Mesenchymal stem cell (in vitro differentiated cells and primary cell): ENCODE results near the gene ZRANB1.

Experiments used
- DNase-seq: peaks from one replicate; pipeline ENCODE4 v3.0.0-alpha.2; 2013
- H2AFZ ChIP-seq: one replicate; pipeline ENCODE4 v1.6.1; 2013; ENCODE audit warnings: low read depth, mild to moderate bottlenecking, control low read depth, inconsistent platforms, low read length, moderate library complexity
- H2AK5ac ChIP-seq: 2 replicates; pipeline ENCODE4 v1.6.1; 2013; ENCODE audit warnings: low read length, moderate library complexity, mild to moderate bottlenecking, inconsistent platforms; ENCODE audit not compliant: severe bottlenecking
- H2BK120ac ChIP-seq: one replicate; pipeline ENCODE4 v1.6.1; 2013; ENCODE audit warnings: low read depth, mild to moderate bottlenecking, inconsistent platforms, low read length, moderate library complexity
- H2BK12ac ChIP-seq, 2 experiments: one replicate each; pipeline ENCODE4 v1.6.1; 2013; ENCODE audit warnings: inconsistent platforms in 2 of 2, low read length in 2 of 2, mild to moderate bottlenecking in 2 of 2, moderate library complexity in 2 of 2, control low read depth in 1 of 2
- H2BK15ac ChIP-seq: one replicate; pipeline ENCODE4 v1.6.1; 2013; ENCODE audit warnings: mild to moderate bottlenecking, low read depth, inconsistent platforms; ENCODE audit not compliant: poor library complexity, severe bottlenecking
- H2BK5ac ChIP-seq: 2 replicates; pipeline ENCODE4 v1.6.1; 2013; ENCODE audit warnings: low read depth, mild to moderate bottlenecking, low read length, control low read depth, inconsistent platforms; ENCODE audit not compliant: poor library complexity, severe bottlenecking
- H3K14ac ChIP-seq, 2 experiments: one replicate each; pipeline ENCODE4 v1.6.1; 2013; ENCODE audit warnings: inconsistent platforms in 2 of 2, low read length in 2 of 2, control low read depth in 1 of 2, mild to moderate bottlenecking in 1 of 2, moderate library complexity in 1 of 2
- H3K18ac ChIP-seq, 2 experiments: one replicate each; pipeline ENCODE4 v1.6.1; 2013; ENCODE audit warnings: inconsistent platforms in 2 of 2, low read length in 2 of 2, control low read depth in 1 of 2, low read depth in 1 of 2, mild to moderate bottlenecking in 1 of 2
- H3K23ac ChIP-seq, 2 experiments: one replicate each; pipeline ENCODE4 v1.6.1; 2013; ENCODE audit warnings: inconsistent platforms in 2 of 2, low read length in 2 of 2, mild to moderate bottlenecking in 2 of 2, moderate library complexity in 2 of 2, control low read depth in 1 of 2
- H3K27ac ChIP-seq: 2 replicates; pipeline ENCODE4 v1.5.1; 2013; ENCODE audit warnings: mild to moderate bottlenecking, moderate library complexity, low read length, control low read depth, inconsistent platforms; ENCODE audit not compliant: poor library complexity, severe bottlenecking
- H3K27me3 ChIP-seq, 2 experiments: 2 replicates each; pipeline versions ENCODE4 v1.6.1 to v1.7.0; 2013; ENCODE audit warnings: low read length in 2 of 2, mild to moderate bottlenecking in 2 of 2, moderate library complexity in 2 of 2, control low read depth in 1 of 2, inconsistent platforms in 1 of 2; ENCODE audit not compliant: control insufficient read depth in 1 of 2, insufficient read depth in 1 of 2
- H3K36me3 ChIP-seq, 2 experiments: 2 replicates each; pipeline versions ENCODE4 v1.6.1 to v1.7.0; 2013; ENCODE audit warnings: low read length in 2 of 2, control low read depth in 1 of 2, inconsistent platforms in 1 of 2, low read depth in 1 of 2, mild to moderate bottlenecking in 1 of 2; ENCODE audit not compliant: insufficient read depth in 2 of 2, control insufficient read depth in 1 of 2
- H3K4ac ChIP-seq, 2 experiments: one replicate each; pipeline ENCODE4 v1.6.1; 2013; ENCODE audit warnings: inconsistent platforms in 2 of 2, low read length in 2 of 2, mild to moderate bottlenecking in 2 of 2, moderate library complexity in 2 of 2, control low read depth in 1 of 2, low read depth in 1 of 2
- H3K4me1 ChIP-seq: 2 replicates; pipeline ENCODE4 v1.6.1; 2013; ENCODE audit warnings: low read depth, low read length, control low read depth; ENCODE audit not compliant: control insufficient read depth, insufficient read depth
- H3K4me2 ChIP-seq: 2 replicates; pipeline ENCODE4 v1.6.1; 2013; ENCODE audit warnings: low read length, mild to moderate bottlenecking, inconsistent platforms; ENCODE audit not compliant: poor library complexity, severe bottlenecking
- H3K4me3 ChIP-seq, 2 experiments: 2 replicates each; pipeline versions ENCODE4 v1.5.1 to v1.7.0; 2013; ENCODE audit warnings: low read length in 2 of 2, mild to moderate bottlenecking in 2 of 2, control low read depth in 1 of 2, low read depth in 1 of 2; ENCODE audit not compliant: insufficient read depth in 1 of 2
- H3K79me1 ChIP-seq: replicated peaks from 2 replicates; pipeline ENCODE4 v1.6.1; 2013; ENCODE audit warnings: mild to moderate bottlenecking, control low read depth, low read length, inconsistent platforms; ENCODE audit not compliant: poor library complexity, severe bottlenecking
- H3K9ac ChIP-seq: 2 replicates; pipeline ENCODE4 v1.7.0; 2013; ENCODE audit warnings: mild to moderate bottlenecking, low read length, moderate library complexity
- H3K9me3 ChIP-seq: 2 replicates; pipeline ENCODE4 v1.7.0; 2013; ENCODE audit warnings: mild to moderate bottlenecking, low read length; ENCODE audit not compliant: control insufficient read depth
- H4K8ac ChIP-seq: one replicate; pipeline ENCODE4 v1.6.1; 2013; ENCODE audit warnings: inconsistent platforms, mild to moderate bottlenecking, low read length, moderate library complexity
- H4K91ac ChIP-seq: one replicate; pipeline ENCODE4 v1.6.1; 2013; ENCODE audit warnings: mild to moderate bottlenecking, low read length, inconsistent platforms
- WGBS: methylation state at CpG from one replicate; pipeline ENCODE4 v1.1.7; 2013; ENCODE audit warnings: mixed read lengths; 5-methylcytosine and 5-hydroxymethylcytosine counted together

The ZRANB1 gene

DNA sequence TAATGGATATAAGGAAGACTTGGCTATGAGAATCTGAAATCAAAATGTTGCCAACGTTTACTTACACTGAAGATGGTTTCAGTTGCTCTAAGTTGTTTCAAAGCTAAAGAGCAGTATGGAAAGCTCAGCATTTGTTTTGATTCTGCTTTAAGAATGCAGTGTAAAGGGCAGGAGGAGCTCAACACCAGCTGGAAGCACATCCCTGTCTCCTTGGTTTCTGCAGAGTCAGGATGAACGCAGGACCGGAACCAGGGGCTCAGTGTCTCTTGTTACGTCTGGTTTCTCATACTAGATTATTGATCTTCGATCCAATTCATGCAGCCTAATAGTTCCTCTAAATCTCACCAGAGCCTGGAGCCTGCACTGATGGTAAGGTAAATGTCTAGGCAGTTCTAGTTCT lies 24.1 kb downstream of the ZRANB1 start:
- Histone ChIP-seq H3K79me1 (peaks cover 27% of the 10 kb centered on the region), H3K4me1 (peaks cover 5% of the 10 kb centered on the region), H3K4me2 (no peak overlapping the region), H3K27me3 (no peaks in the 10 kb centered on the region), H3K9me3 (no peaks in the 10 kb centered on the region), H2AK5ac (no peak overlapping the region), H3K14ac (no peak overlapping the region), H2BK5ac (no peak overlapping the region), H3K23ac (no peak overlapping the region), H2BK12ac (no peak overlapping the region), H2BK120ac (no peak overlapping the region), H3K9ac (no peak overlapping the region), H3K4me3 (no peak overlapping the region), H3K36me3 (peaks cover 6 to 43% of the 10 kb centered on the region in 2 experiments), H4K91ac (no peak overlapping the region), H3K27ac (peak overlapping the region; percentile 20), H2AFZ (no peak overlapping the region), H3K18ac (no peak overlapping the region), H4K8ac (no peak overlapping the region), H2BK15ac (no peak overlapping the region), H3K4ac (no peak overlapping the region)
- no peak for DNase-seq
- 93% methylated on average over 3 of the region's 5 CpGs for WGBS

DNA sequence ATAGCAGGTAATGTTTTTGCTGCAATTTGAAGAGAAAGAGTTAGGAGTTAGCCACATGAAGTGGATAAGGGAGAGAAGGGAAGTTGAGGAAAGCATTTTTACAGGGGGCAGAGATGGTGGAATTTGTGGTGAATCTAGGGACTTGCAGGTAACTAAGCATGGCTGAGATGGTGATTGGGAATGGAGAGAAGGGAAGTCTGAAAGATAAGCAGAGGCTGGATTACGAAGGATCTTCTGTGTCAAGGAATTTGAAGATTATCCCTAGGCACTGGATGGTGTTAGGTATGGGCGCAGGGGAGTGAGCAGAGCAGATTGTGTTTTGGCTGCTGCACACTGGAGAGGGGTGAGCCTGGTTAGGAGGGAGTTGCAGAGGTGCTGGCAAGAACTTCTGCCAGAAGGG lies 25.3 kb downstream of the ZRANB1 start:
- no peak overlapping the region for H3K27ac ChIP-seq
- WGBS, result 98% methylated on average over 2 of the region's 2 CpGs
- H4K8ac ChIP-seq, result no peak overlapping the region
- H3K27me3 ChIP-seq, result no peaks in the 10 kb centered on the region
- H3K4me1 ChIP-seq, result peaks cover 3% of the 10 kb centered on the region
- no peak overlapping the region for H4K91ac ChIP-seq
- H3K4ac ChIP-seq, result no peak overlapping the region
- H2BK120ac ChIP-seq, result no peak overlapping the region
- no peak overlapping the region for H2BK12ac ChIP-seq
- no peaks in the 10 kb centered on the region for H3K9me3 ChIP-seq
- no peak overlapping the region for H3K9ac ChIP-seq
- H3K23ac ChIP-seq, result no peak overlapping the region
- H3K14ac ChIP-seq, result no peak overlapping the region
- peaks cover 6 to 53% of the 10 kb centered on the region in 2 experiments for H3K36me3 ChIP-seq
- H3K79me1 ChIP-seq, result peaks cover 31% of the 10 kb centered on the region
- no peak overlapping the region for H3K4me2 ChIP-seq
- H2BK5ac ChIP-seq, result no peak overlapping the region
- H2AK5ac ChIP-seq, result no peak overlapping the region
- no peak overlapping the region for H2BK15ac ChIP-seq
- no peak overlapping the region for H2AFZ ChIP-seq
- DNase-seq, result no peak
- no peak overlapping the region for H3K4me3 ChIP-seq
- H3K18ac ChIP-seq, result peak overlapping the region in 1 of 2 experiments; percentile 16

- no peak overlapping the region for H2BK5ac ChIP-seq
- H3K9me3 ChIP-seq, result no peaks in the 10 kb centered on the region
- H3K27ac ChIP-seq, result no peak overlapping the region
- no peak overlapping the region for H2AFZ ChIP-seq
- peaks cover 8% of the 10 kb centered on the region for H3K4me1 ChIP-seq
- no peak overlapping the region for H3K14ac ChIP-seq
- no peak overlapping the region for H4K91ac ChIP-seq
- no peak overlapping the region for H3K4me2 ChIP-seq
- no peak overlapping the region for H3K9ac ChIP-seq
- WGBS, result 70% methylated on average over 1 of the region's 2 CpGs
- no peak overlapping the region for H2BK120ac ChIP-seq
- no peak overlapping the region for H3K18ac ChIP-seq
- H2BK12ac ChIP-seq, result no peak overlapping the region
- H3K79me1 ChIP-seq, result peaks cover 35% of the 10 kb centered on the region
- H4K8ac ChIP-seq, result no peak overlapping the region
- peaks cover 9 to 73% of the 10 kb centered on the region in 2 experiments for H3K36me3 ChIP-seq
- H3K4ac ChIP-seq, result no peak overlapping the region
- no peaks in the 10 kb centered on the region for H3K27me3 ChIP-seq
- no peak overlapping the region for H3K23ac ChIP-seq
- DNase-seq, result no peak
- H2AK5ac ChIP-seq, result no peak overlapping the region
- H3K4me3 ChIP-seq, result no peak overlapping the region
- no peak overlapping the region for H2BK15ac ChIP-seq
These were observed 29.4 kb downstream of the ZRANB1 start for GRCh38 chr10:124971276-124971675.

DNA sequence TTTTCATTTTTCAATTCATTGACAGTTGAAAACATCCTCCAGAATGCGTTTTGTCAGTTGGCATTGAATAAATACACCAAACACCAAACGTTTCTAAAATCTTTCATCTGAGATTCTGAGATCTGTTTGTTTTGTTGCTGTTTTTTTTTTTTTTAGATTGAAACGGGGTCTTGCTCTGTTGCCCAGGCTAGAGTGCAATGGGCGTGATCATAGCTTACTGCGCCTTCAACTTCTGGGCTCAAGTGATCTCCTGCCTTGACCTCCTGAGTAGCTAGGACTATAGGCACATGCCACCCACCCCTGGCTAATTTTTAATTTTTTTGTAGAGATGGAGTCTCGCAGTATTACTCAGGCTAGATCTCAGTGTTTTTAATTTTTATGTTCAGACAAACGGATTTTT lies 30.7 kb downstream of the ZRANB1 start:
- H3K4ac ChIP-seq, result no peak overlapping the region
- no peak overlapping the region for H2AFZ ChIP-seq
- peaks cover 4 to 60% of the 10 kb centered on the region in 2 experiments for H3K36me3 ChIP-seq
- no peak overlapping the region for H3K27ac ChIP-seq
- 98% methylated on average over 6 of the region's 7 CpGs for WGBS
- no peak overlapping the region for H2BK12ac ChIP-seq
- peaks cover 33% of the 10 kb centered on the region for H3K79me1 ChIP-seq
- H2BK5ac ChIP-seq, result no peak overlapping the region
- H3K9me3 ChIP-seq, result no peaks in the 10 kb centered on the region
- H2AK5ac ChIP-seq, result no peak overlapping the region
- peaks cover 10% of the 10 kb centered on the region for H3K4me1 ChIP-seq
- no peak overlapping the region for H2BK15ac ChIP-seq
- H4K8ac ChIP-seq, result no peak overlapping the region
- no peak overlapping the region for H3K4me2 ChIP-seq
- H4K91ac ChIP-seq, result no peak overlapping the region
- no peak overlapping the region for H3K14ac ChIP-seq
- no peak for DNase-seq
- H3K4me3 ChIP-seq, result no peak overlapping the region
- H2BK120ac ChIP-seq, result no peak overlapping the region
- no peak overlapping the region for H3K9ac ChIP-seq
- H3K27me3 ChIP-seq, result no peaks in the 10 kb centered on the region
- no peak overlapping the region for H3K18ac ChIP-seq
- H3K23ac ChIP-seq, result no peak overlapping the region
